HepG2 (cell line): ENCODE measurements around the gene APBB2. TPM values are rescaled to one million over a fixed set of nuclear protein-coding genes. Genes with fewer than 3 reads are reported as not detected.
A peak's percentile ranks its signal among the peaks of the same experiment; 100 is the strongest.

Source experiments
- AGO2 ChIP-seq: fragments of 200-400 bp; formaldehyde crosslinking; optimal IDR thresholded peaks from 2 replicates; pipeline ENCODE3; 2017; ENCODE audit warnings: mild to moderate bottlenecking, low read depth, low read length, moderate library complexity
- ATF7 ChIP-seq, 2 experiments: fragments of 450-650 bp in 1 of 2; sonication (generic) in 1 of 2; formaldehyde crosslinking in 1 of 2; IDR thresholded peaks; 2 replicates each; pipeline versions ENCODE4 v1.4.0 to v1.6.1; 2016 to 2020; ENCODE audit warnings: antibody characterized with exemption in 1 of 2, mild to moderate bottlenecking in 1 of 2, missing genetic modification reagents in 1 of 2
- CREM ChIP-seq, 2 experiments: sonication (generic) in 1 of 2; formaldehyde crosslinking in 1 of 2; IDR thresholded peaks; 2 replicates each; pipeline versions ENCODE4 v1.4.0 to v1.6.1; 2016 to 2020; ENCODE audit warnings: antibody characterized with exemption in 1 of 2, mild to moderate bottlenecking in 1 of 2, missing genetic modification reagents in 1 of 2
- DNMT3B ChIP-seq: conservative IDR thresholded peaks from 2 replicates; pipeline ENCODE4 v1.6.1; 2016; ENCODE audit warnings: missing biosample characterization, control low read depth
- HHEX ChIP-seq: IDR thresholded peaks from 2 replicates; pipeline ENCODE4 v1.6.1; 2016; ENCODE audit warnings: control low read depth
- HNRNPL ChIP-seq: fragments of 200-400 bp; formaldehyde crosslinking; IDR thresholded peaks from 2 replicates; pipeline ENCODE4 v1.6.1; 2017; ENCODE audit warnings: mild to moderate bottlenecking, low read depth, low read length
- NAIF1 ChIP-seq: sonication (generic); formaldehyde crosslinking; IDR thresholded peaks from 2 replicates; pipeline ENCODE4 v1.5.0; 2020; ENCODE audit warnings: mild to moderate bottlenecking, missing genetic modification reagents, borderline replicate concordance
- PRDM10 ChIP-seq: sonication (generic); formaldehyde crosslinking; IDR thresholded peaks from 2 replicates; pipeline ENCODE4 v1.4.0; 2020; ENCODE audit warnings: low read depth, missing genetic modification reagents
- SPEN ChIP-seq: sonication (generic); formaldehyde crosslinking; IDR thresholded peaks from 2 replicates; pipeline ENCODE4 v1.5.1; 2020; ENCODE audit warnings: low read depth, mild to moderate bottlenecking, missing genetic modification reagents
- TBX2 ChIP-seq: sonication (generic); formaldehyde crosslinking; IDR thresholded peaks from 2 replicates; pipeline ENCODE4 v1.5.0; 2020; ENCODE audit warnings: missing genetic modification reagents, mild to moderate bottlenecking, borderline replicate concordance
- TCF7 ChIP-seq: sonication (generic); IDR thresholded peaks from 2 replicates; pipeline ENCODE4 v1.6.1; 2016; ENCODE audit warnings: antibody characterized with exemption, low read depth
- ZBTB4 ChIP-seq: sonication (generic); formaldehyde crosslinking; IDR thresholded peaks from 2 replicates; pipeline ENCODE4 v1.4.0; 2020; ENCODE audit warnings: missing genetic modification reagents, mild to moderate bottlenecking, borderline replicate concordance
- ZFP82 ChIP-seq: sonication (generic); formaldehyde crosslinking; IDR thresholded peaks from 2 replicates; pipeline ENCODE4 v1.5.1; 2020; ENCODE audit warnings: mild to moderate bottlenecking, missing genetic modification reagents, borderline replicate concordance
- ZNF468 ChIP-seq: sonication (generic); formaldehyde crosslinking; IDR thresholded peaks from 2 replicates; pipeline ENCODE4 v1.8.0; 2022; ENCODE audit warnings: mild to moderate bottlenecking, moderate library complexity, missing genetic modification reagents
- ZNF597 ChIP-seq: sonication (generic); formaldehyde crosslinking; IDR thresholded peaks from 2 replicates; pipeline ENCODE4 v1.5.0; 2020; ENCODE audit warnings: missing genetic modification reagents
- polyA plus RNA-seq, 8 experiments: library from polyadenylated mRNA; depleted of rRNA in 3 of 8; stranded (reverse) in 7 of 8; unstranded in 1 of 8; fragments of >200 nt; fragmentation: Illumina TruSeq in 4 of 8; extraction: Trizol in 4 of 8; gene quantifications; 2 replicates each; pipeline versions ENCODE4 v1.2.1 to v1.2.3, GENCODE V29; 2011 to 2016; ENCODE audit warnings: low read depth in 4 of 8, missing spikeins in 1 of 8, mixed read lengths in 1 of 8; ENCODE audit not compliant: insufficient read depth in 1 of 8
- total RNA-seq, 5 experiments: library from RNA; depleted of rRNA; stranded (reverse); fragments of >200 nt; fragmentation: Illumina TruSeq; extraction: Trizol; gene quantifications; 2 replicates each; pipeline ENCODE4 v1.2.3, GENCODE V29; 2016; ENCODE audit warnings: low read depth in 1 of 5
- TF ChIP-seq, protein P1 (sequence below): sonication (generic); formaldehyde crosslinking; IDR thresholded peaks from 2 replicates; pipeline ENCODE4 v1.8.0; 2022; ENCODE audit warnings: mild to moderate bottlenecking, missing genetic modification reagents
- TF ChIP-seq, protein P2 (sequence below): sonication (generic); formaldehyde crosslinking; IDR thresholded peaks from 2 replicates; pipeline ENCODE4 v1.4.0; 2020; ENCODE audit warnings: mild to moderate bottlenecking, missing genetic modification reagents

The APBB2 gene
- total and polyA plus RNA-seq, 2 of the 13 experiments (the other 11 are each of a cell fraction or from before 2014, with no cell fraction given): 11.7 to 17.0 TPM

- TF ChIP-seq, protein P1, sequence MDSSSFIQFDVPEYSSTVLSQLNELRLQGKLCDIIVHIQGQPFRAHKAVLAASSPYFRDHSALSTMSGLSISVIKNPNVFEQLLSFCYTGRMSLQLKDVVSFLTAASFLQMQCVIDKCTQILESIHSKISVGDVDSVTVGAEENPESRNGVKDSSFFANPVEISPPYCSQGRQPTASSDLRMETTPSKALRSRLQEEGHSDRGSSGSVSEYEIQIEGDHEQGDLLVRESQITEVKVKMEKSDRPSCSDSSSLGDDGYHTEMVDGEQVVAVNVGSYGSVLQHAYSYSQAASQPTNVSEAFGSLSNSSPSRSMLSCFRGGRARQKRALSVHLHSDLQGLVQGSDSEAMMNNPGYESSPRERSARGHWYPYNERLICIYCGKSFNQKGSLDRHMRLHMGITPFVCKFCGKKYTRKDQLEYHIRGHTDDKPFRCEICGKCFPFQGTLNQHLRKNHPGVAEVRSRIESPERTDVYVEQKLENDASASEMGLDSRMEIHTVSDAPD (CRISPR knock-in tag): no peak
- TF ChIP-seq SPEN (CRISPR knock-in tag) (no peak; the same call in 1 of the 2 replicates), ATF7 (IDR thresholded peaks at IDR 0.05) (no peak), ATF7 (CRISPR knock-in tag; IDR thresholded peaks at IDR 0.05) (no peak), NAIF1 (CRISPR knock-in tag) (no peak), HNRNPL (no peak), PRDM10 (CRISPR knock-in tag) (peak; percentile 54; the same call in 1 of the 2 replicates), ZBTB4 (CRISPR knock-in tag) (no peak), TBX2 (CRISPR knock-in tag) (peak; percentile 47), ZNF468 (CRISPR knock-in tag) (no peak), TCF7 (no peak), DNMT3B (no peak), CREM (IDR thresholded peaks at IDR 0.05) (no peak), CREM (CRISPR knock-in tag; IDR thresholded peaks at IDR 0.05) (no peak), HHEX (CRISPR knock-in tag) (no peak; the same call in 1 of the 2 replicates), ZNF597 (CRISPR knock-in tag) (no peak), AGO2 (no peak), ZFP82 (CRISPR knock-in tag) (no peak)
- TF ChIP-seq, protein P2, sequence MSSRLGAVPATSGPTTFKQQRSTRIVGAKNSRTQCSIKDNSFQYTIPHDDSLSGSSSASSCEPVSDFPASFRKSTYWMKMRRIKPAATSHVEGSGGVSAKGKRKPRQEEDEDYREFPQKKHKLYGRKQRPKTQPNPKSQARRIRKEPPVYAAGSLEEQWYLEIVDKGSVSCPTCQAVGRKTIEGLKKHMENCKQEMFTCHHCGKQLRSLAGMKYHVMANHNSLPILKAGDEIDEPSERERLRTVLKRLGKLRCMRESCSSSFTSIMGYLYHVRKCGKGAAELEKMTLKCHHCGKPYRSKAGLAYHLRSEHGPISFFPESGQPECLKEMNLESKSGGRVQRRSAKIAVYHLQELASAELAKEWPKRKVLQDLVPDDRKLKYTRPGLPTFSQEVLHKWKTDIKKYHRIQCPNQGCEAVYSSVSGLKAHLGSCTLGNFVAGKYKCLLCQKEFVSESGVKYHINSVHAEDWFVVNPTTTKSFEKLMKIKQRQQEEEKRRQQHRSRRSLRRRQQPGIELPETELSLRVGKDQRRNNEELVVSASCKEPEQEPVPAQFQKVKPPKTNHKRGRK: no peak
Measured at GRCh38 chr4:41214136-41214824, at the start of gene APBB2 (continued).
